MM.1S (cell line): ENCODE data around the gene AQR.

ENCODE experiments used
- DNase-seq: peaks from one replicate; pipeline ENCODE4 v3.0.0-alpha.2; 2015
- H2AFZ ChIP-seq: fragments of 300-600 bp; sonication (generic); 2 replicates; pipeline ENCODE4 v1.6.0; 2016; ENCODE audit warnings: antibody characterized with exemption, low read length
- H3F3A ChIP-seq: fragments of 300-600 bp; sonication (generic); 2 replicates; pipeline ENCODE4 v1.6.1; 2016; ENCODE audit warnings: mild to moderate bottlenecking, antibody characterized with exemption, low read length, moderate library complexity, mixed read lengths; ENCODE audit not compliant: insufficient read depth
- H3K27ac ChIP-seq: fragments of 300-600 bp; sonication (generic); 2 replicates; pipeline ENCODE4 v1.5.1; 2016; ENCODE audit warnings: mild to moderate bottlenecking, low read length
- H3K27me3 ChIP-seq: fragments of 300-600 bp; sonication (generic); replicated peaks from 2 replicates; pipeline ENCODE4 v1.6.0; 2016; ENCODE audit warnings: low read length; ENCODE audit not compliant: insufficient read depth
- H3K36me3 ChIP-seq: fragments of 300-600 bp; sonication (generic); replicated peaks from 2 replicates; pipeline ENCODE4 v1.6.1; 2016; ENCODE audit warnings: mild to moderate bottlenecking, low read length, mixed read lengths; ENCODE audit not compliant: insufficient read depth
- H3K4me1 ChIP-seq: fragments of 300-600 bp; sonication (generic); 2 replicates; pipeline ENCODE4 v1.6.1; 2016; ENCODE audit warnings: low read length, mixed read lengths
- H3K4me2 ChIP-seq: fragments of 300-600 bp; sonication (generic); 2 replicates; pipeline ENCODE4 v1.6.0; 2016; ENCODE audit warnings: low read depth, low read length
- H3K4me3 ChIP-seq: fragments of 300-600 bp; sonication (generic); 2 replicates; pipeline ENCODE4 v1.5.1; 2016; ENCODE audit warnings: low read length, mixed read lengths
- H3K79me2 ChIP-seq: fragments of 300-600 bp; sonication (generic); 2 replicates; pipeline ENCODE4 v1.6.1; 2016; ENCODE audit warnings: mixed run types, low read length, mixed read lengths
- H3K9ac ChIP-seq: fragments of 300-600 bp; sonication (generic); 2 replicates; pipeline ENCODE4 v1.6.1; 2016; ENCODE audit warnings: low read length, mixed read lengths
- H3K9me2 ChIP-seq: fragments of 300-600 bp; sonication (generic); replicated peaks from 2 replicates; pipeline ENCODE4 v1.6.1; 2016; ENCODE audit warnings: mild to moderate bottlenecking, low read length, mixed read lengths; ENCODE audit not compliant: insufficient read depth
- H3K9me3 ChIP-seq: fragments of 300-600 bp; sonication (generic); replicated peaks from 2 replicates; pipeline ENCODE4 v1.6.1; 2016; ENCODE audit warnings: mild to moderate bottlenecking, low read length, mixed read lengths; ENCODE audit not compliant: insufficient read depth
- H4K20me1 ChIP-seq: fragments of 300-600 bp; sonication (generic); 2 replicates; pipeline ENCODE4 v1.6.1; 2016; ENCODE audit warnings: mild to moderate bottlenecking, low read length, moderate library complexity, mixed read lengths; ENCODE audit not compliant: insufficient read depth
- CTCF ChIP-seq: fragments of 300-600 bp; sonication (generic); IDR thresholded peaks from 2 replicates; pipeline ENCODE4 v1.5.1; 2016; ENCODE audit warnings: antibody characterized with exemption, low read length, mixed read lengths
- EZH2 ChIP-seq: fragments of 300-600 bp; sonication (generic); optimal IDR thresholded peaks from 2 replicates; pipeline ENCODE3; 2017; ENCODE audit warnings: low read depth, mild to moderate bottlenecking, antibody characterized with exemption, low read length, mixed read lengths
- EZH2phosphoT487 ChIP-seq: fragments of 300-600 bp; sonication (generic); IDR thresholded peaks from 2 replicates; pipeline ENCODE4 v1.6.1; 2018; ENCODE audit warnings: antibody characterized with exemption, low read length

Gene AQR

GRCh38 chr15:34896183-34896582, 73.4 kb downstream of the AQR start:
- Histone ChIP-seq H3K9ac (no peak overlapping the region), H3K9me3 (no peaks in the 10 kb centered on the region), H3F3A (0 out of 2 replicates have a peak, but pooled peaks cover 3% of the 10 kb centered on the region), H3K4me3 (no peak overlapping the region), H3K79me2 (no peaks in the 10 kb centered on the region), H3K36me3 (peaks cover 18% of the 10 kb centered on the region), H3K9me2 (no peaks in the 10 kb centered on the region), H4K20me1 (no peaks in the 10 kb centered on the region), H3K27ac (no peak overlapping the region), H3K4me2 (no peak overlapping the region), H2AFZ (no peak overlapping the region), H3K27me3 (no peaks in the 10 kb centered on the region), H3K4me1 (peaks cover 4% of the 10 kb centered on the region)
- TF ChIP-seq EZH2 (no peak), EZH2phosphoT487 (no peak), CTCF (no peak)
- no peak for DNase-seq

- TF ChIP-seq CTCF (no peak), EZH2 (no peak), EZH2phosphoT487 (no peak)
- H3F3A ChIP-seq = peaks cover 14% of the 10 kb centered on the region; the same call in 1 of the 2 replicates
- H3K9ac ChIP-seq = no peak overlapping the region
- peaks cover 19% of the 10 kb centered on the region for H3K4me1 ChIP-seq
- no peaks in the 10 kb centered on the region for H3K9me3 ChIP-seq
- peaks cover 18% of the 10 kb centered on the region for H3K36me3 ChIP-seq
- H2AFZ ChIP-seq = no peak overlapping the region
- no peak overlapping the region for H3K4me2 ChIP-seq
- H3K27me3 ChIP-seq = no peaks in the 10 kb centered on the region
- DNase-seq = no peak
- no peaks in the 10 kb centered on the region for H3K79me2 ChIP-seq
- no peak overlapping the region for H3K27ac ChIP-seq
- no peaks in the 10 kb centered on the region for H4K20me1 ChIP-seq
- H3K4me3 ChIP-seq = no peak overlapping the region
- H3K9me2 ChIP-seq = no peaks in the 10 kb centered on the region
These were observed 75.6 kb downstream of the AQR start for GRCh38 chr15:34893967-34894366.

- H3K9me3 ChIP-seq = no peaks in the 10 kb centered on the region
- no peaks in the 10 kb centered on the region for H4K20me1 ChIP-seq
- H3K4me1 ChIP-seq = peaks cover 19% of the 10 kb centered on the region
- H3K4me3 ChIP-seq = no peak overlapping the region
- no peak overlapping the region for H3K27ac ChIP-seq
- TF ChIP-seq EZH2phosphoT487 (no peak), EZH2 (no peak), CTCF (no peak)
- no peak overlapping the region for H2AFZ ChIP-seq
- peaks cover 18% of the 10 kb centered on the region for H3K36me3 ChIP-seq
- no peak overlapping the region for H3K9ac ChIP-seq
- no peak for DNase-seq
- peaks cover 14% of the 10 kb centered on the region; the same call in 1 of the 2 replicates for H3F3A ChIP-seq
- H3K79me2 ChIP-seq = no peaks in the 10 kb centered on the region
- H3K4me2 ChIP-seq = no peak overlapping the region
- no peaks in the 10 kb centered on the region for H3K9me2 ChIP-seq
- no peaks in the 10 kb centered on the region for H3K27me3 ChIP-seq
These were observed 76.5 kb downstream of the AQR start for GRCh38 chr15:34892963-34893591.
